Epithelial cell of esophagus (primary cell): ENCODE measurements around the gene SLC15A5.

Experiments used
- DNase-seq: peaks from one replicate; pipeline ENCODE4 v3.0.0; 2010; ENCODE audit warnings: low read depth
- H3K4me3 ChIP-seq: 2 replicates; pipeline ENCODE4 v1.5.1; 2011; ENCODE audit warnings: mild to moderate bottlenecking, low read length, control low read depth
- TF ChIP-seq, protein P1 (sequence below): IDR thresholded peaks from 2 replicates; pipeline ENCODE4 v1.5.1; 2011; ENCODE audit warnings: low read depth, mild to moderate bottlenecking, low read length, control low read depth, inconsistent platforms; ENCODE audit not compliant: insufficient read depth; ENCODE audit errors: missing control alignments

SLC15A5 gene

DNA sequence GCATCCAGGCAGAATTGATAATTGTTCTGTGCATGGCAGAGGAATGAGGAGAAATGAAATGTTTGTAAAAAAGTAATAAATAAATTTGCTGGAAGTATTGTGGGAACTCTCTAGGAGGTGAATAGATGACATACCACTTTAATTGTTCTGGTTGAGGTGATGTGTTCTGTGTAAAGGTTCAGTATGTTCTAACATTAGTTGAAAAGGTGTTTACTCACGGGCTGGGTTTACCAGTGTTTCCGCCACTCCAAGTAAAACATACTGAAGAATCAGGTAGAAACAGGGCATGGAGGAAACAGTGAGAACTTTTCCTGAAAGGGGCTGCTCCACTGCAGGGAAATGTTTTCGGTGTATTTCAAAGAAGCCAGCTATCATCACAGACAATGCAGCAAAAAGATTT, 53.3 kb downstream of the SLC15A5 start:
- TF ChIP-seq, protein P1, sequence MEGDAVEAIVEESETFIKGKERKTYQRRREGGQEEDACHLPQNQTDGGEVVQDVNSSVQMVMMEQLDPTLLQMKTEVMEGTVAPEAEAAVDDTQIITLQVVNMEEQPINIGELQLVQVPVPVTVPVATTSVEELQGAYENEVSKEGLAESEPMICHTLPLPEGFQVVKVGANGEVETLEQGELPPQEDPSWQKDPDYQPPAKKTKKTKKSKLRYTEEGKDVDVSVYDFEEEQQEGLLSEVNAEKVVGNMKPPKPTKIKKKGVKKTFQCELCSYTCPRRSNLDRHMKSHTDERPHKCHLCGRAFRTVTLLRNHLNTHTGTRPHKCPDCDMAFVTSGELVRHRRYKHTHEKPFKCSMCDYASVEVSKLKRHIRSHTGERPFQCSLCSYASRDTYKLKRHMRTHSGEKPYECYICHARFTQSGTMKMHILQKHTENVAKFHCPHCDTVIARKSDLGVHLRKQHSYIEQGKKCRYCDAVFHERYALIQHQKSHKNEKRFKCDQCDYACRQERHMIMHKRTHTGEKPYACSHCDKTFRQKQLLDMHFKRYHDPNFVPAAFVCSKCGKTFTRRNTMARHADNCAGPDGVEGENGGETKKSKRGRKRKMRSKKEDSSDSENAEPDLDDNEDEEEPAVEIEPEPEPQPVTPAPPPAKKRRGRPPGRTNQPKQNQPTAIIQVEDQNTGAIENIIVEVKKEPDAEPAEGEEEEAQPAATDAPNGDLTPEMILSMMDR = no peak
- no peak for DNase-seq
- no peak overlapping the region for H3K4me3 ChIP-seq

DNA sequence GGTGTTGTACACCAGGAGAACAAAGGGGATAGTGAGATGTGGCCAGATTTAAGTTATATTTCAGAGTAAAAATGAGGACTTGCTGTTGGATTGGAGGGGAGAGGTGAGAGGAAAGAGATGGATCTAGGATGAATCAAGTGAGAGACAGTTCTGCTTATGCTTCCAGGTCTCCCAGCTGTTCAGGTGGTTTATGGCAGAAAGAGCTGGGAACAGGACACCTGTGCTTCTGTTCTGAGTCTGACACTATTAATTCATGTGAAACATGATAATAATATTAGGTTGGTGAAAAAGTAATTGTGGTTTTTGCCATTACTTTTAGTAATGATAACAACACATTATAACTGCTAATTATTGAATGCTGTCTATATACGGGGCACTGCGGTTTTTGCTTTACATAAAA, 55.7 kb downstream of the SLC15A5 start:
- DNase-seq = no peak
- no peak overlapping the region for H3K4me3 ChIP-seq
- TF ChIP-seq, protein P1 = no peak

DNA sequence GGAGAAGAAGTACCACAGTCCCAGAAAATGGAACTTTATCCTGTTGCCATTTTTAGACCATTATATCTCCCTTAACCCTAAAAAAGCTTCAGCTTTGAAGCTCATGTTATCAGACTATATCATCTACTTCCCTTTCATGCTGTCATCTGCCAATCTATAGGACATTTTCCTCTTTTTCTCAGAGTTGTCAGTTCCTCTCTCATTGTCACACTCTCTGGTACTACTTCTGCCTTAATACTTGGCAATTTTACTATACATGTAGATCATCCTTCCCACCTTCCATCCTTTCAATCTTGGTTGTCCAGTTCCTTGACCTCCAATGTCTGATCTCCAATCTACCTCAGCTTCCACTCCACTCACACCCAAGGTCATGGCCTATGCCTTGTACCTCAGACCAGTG, 57.4 kb downstream of the SLC15A5 start:
- TF ChIP-seq, protein P1 = no peak
- no peak overlapping the region for H3K4me3 ChIP-seq
- DNase-seq = no peak

DNA sequence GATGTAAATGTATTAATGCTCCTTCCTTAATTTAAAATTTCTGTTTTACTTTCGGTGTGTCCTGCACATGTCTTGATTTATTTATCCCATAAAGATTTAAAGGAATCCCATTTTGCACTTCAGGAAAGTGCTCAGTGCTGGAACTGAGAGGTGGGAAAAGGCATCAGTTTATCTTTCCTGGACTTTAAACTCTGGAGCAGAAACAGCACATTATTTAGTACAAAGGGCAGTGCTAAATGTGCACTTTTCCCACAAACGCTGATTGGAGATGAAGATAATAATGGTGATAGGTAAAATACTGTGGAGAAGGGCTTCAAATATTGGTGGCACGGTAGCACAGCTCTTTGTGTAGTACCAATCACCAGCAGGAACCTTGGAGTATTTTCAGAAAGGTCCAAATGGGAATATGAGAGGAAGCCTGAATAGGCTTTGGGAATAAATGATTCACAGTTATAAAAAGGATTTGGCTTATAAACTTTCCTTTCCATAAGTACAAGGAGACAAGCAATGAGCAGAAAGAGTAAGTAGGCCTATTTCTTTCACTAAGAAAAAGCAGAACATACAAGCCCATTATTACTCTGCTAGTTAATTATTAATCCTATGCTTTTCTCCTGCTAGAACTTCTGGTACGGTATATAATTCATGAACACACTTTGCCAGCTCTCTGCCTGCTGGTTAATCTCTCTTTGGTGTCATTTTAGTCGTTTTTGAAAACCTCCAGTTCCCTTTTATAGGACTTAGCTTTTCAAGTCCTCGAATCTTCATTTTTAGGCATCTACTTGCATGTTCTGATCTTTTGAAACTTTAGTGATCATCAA, 58.3 kb downstream of the SLC15A5 start:
- no peak overlapping the region for H3K4me3 ChIP-seq
- TF ChIP-seq, protein P1 = no peak
- DNase-seq = no peak

DNA sequence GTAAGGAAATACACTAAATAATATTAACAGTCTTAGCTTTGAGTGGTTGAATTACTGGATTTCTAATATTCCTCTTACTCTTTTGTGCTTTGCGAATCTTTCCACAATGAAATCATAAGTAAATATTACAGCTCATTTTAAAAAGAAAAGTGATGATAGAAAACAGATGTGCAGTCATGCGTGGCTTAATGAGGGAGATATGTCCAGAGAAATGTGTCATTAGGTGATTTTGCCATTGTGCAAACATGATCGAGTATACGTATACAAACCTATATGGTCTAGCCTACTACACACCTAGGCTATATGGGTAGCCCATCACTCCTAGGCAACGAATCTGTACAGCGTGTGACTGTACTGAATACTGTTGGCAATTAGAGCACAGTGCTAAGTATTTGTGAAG, 59.3 kb downstream of the SLC15A5 start:
- TF ChIP-seq, protein P1 = no peak
- no peak for DNase-seq

DNA sequence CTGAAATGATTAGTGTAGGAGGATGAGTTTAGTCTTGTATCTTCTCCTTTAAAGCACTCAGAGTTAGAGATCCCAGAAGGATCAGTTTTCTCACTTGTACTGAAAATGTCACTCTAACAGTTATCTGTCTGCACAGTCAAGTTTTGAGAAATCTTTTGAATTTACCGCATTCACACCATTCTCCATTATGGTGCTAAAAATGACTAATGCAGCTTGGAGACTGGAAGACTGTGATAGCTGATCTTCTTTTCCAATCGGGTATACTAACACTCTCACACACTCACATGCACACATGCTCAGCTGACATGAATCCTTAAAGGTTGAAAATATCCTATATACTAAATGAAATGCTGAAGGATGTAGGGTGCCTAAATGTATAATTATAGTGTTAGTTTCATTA, 65.8 kb downstream of the SLC15A5 start:
- DNase-seq = no peak
- no peak overlapping the region for H3K4me3 ChIP-seq
- TF ChIP-seq, protein P1 = no peak

More for the DNA sequence above, 59.3 kb downstream of the SLC15A5 start:
- no peak overlapping the region for H3K4me3 ChIP-seq

DNA sequence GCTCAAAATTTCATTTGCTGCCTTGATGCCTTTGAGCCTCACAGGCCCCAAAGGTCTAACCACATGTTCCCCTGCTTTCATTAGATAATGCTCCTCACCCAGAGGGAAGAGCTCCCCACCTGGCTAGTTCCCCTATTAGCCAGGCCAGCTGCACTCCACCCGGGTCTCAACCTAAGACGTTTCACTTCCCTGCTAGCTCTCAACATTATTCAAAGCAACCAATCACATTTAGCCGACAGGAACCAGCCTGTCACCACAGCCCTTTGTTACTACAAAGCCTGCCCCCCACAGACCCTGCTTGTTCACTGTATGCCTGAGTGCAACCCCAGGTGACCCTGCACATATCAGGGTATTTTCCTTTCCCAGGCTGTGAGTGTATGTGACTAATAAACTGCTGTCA, 78.6 kb downstream of the SLC15A5 start:
- TF ChIP-seq, protein P1 = no peak
- H3K4me3 ChIP-seq = no peak overlapping the region
- no peak for DNase-seq
